Measurements from ENCODE around the gene PRRC1.

PRRC1 gene

GRCh38 chr5:127517480-127518318, at the start of gene PRRC1:
TSS of gene PRRC1 (plus strand) at chr5:127517640. CDS start at chr5:127523480, 5,840 bp downstream.
- DNase-seq = peak; percentile 17 to 82 (median 72)

GRCh38 chr5:127471211-127471610, 46.2 kb upstream of the PRRC1 start:
- DNase-seq = no peak

- no peak for DNase-seq
These were observed 44.7 kb upstream of the PRRC1 start for GRCh38 chr5:127472700-127473099.

DNA sequence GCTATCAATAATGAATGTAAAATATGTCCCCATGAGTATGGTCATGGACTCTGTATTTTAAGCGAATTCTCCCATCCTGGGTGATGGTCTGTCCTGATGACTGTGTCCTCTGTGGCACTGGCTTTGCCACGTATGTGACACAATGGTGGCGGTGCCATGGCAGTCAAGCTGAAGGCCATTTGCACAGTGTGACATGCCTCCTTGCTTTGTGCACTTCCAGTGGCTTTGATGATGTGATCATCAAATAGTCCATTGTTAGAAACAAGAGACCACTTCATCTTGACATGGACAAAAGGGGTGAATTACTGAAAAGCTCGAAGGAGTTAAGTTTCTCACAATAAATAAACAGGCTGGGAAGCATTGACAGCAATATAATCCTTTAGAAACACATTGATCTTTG, 31.0 kb upstream of the PRRC1 start:
- peak in 13 of 58 donors; percentile 1 to 27 (median 9) for DNase-seq

GRCh38 chr5:127492854-127493738, 24.3 kb upstream of the PRRC1 start:
- peak in 1 of 58 donors; percentile 19 for DNase-seq

DNA sequence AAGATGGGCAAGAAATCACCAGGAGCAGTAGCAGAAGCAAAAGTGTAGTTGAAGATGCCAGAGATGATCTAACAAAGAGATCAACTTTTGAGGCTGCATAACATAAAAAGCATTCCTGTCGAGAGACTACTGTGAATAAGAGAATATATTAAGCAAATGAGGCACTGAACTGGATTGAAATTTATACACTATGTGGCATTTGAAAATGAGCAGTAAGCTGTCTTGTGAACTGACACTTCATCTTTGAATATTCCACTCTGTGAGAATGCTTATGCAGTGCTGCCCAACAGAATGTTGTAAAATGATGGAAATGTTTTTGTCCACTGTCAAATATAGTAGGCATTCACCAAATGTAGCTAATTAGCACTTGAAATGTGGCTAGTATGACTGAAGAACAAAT, 18.9 kb upstream of the PRRC1 start:
- no peak for DNase-seq

- DNase-seq = no peak
These were observed 11.5 kb upstream of the PRRC1 start for GRCh38 chr5:127505905-127506304.

DNA sequence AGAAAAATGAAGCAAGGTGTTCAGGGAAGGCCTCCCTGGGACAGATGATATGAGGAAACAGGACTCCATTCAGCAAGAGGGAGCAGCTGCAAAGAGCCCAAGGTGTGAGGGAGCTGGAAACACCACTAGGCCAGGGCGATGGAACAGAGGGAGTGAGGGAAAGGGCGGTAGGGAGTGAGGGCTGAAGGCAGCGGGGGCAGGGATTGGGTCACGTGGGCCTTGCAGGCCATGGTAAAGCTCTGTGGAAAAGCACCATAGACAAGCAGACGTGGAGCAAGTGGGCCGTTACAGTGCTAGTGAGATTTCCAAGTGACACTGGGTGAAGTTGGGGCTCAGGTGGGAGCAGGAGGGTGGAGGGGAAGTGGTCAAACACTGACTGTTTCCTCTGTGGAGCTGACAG, 10.8 kb upstream of the PRRC1 start:
- DNase-seq = no peak

DNA sequence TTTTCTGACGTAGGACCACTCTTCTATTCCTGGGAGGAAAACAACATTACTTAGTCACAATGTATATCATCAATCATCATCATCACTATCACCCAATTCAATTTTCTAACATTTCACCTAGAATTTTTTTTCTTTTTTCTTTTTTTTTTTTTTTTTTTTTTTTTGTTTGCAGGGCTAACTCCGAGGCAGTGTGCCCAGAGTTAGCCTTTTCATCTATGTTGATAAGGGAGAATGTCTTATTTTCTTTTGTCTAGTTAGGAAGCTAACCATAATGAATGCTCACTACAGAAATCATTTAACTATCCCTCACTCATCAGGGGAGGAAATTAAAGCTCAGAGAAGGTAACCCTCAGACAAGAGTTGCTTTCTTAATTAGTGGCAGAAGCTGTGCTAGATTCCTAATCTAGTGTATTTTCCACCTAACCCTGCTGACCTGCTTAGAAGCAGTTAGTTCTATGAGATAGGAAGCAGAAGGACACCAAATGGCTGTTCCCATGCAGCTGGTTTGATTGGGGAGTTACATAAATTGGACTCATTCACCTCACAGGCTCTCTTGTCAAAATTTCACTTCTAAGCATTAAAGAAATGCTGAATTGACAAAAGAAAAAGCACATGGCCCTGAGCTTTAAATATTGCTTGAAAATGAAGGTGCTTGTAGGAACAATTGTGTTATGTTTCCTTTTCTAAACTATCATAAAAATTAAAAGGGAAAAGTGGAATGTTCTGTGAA, 8.6 kb upstream of the PRRC1 start:
- no peak for DNase-seq

DNA sequence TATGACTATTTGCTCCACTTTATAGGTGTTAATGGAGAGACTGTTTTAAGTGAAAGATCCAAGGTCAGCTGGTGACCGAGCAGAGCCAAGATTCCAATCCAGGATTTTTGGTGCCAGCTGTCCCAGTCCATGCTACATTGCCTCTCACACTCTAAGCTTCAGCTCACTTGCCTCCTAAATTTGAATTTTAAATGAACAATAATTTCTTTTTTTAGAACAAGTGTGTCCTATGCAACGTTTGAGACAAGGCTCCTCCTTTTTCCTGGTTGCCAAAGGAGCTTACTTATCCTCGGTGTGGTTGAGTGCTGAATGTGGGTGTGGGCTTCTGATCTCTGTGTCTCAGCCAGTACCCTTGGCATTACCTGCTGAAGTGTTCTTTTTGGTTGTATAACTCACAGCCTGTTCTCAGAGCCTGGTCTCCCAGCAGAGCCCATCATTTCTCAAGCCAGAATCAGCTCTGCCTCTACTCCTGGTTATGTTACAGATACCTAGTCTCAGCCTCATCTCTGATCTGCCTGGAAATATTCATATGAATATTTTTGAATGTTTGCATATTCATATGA, 4.0 kb upstream of the PRRC1 start:
- no peak for DNase-seq

GRCh38 chr5:127514816-127515215, 2.6 kb upstream of the PRRC1 start:
- DNase-seq = no peak

DNA sequence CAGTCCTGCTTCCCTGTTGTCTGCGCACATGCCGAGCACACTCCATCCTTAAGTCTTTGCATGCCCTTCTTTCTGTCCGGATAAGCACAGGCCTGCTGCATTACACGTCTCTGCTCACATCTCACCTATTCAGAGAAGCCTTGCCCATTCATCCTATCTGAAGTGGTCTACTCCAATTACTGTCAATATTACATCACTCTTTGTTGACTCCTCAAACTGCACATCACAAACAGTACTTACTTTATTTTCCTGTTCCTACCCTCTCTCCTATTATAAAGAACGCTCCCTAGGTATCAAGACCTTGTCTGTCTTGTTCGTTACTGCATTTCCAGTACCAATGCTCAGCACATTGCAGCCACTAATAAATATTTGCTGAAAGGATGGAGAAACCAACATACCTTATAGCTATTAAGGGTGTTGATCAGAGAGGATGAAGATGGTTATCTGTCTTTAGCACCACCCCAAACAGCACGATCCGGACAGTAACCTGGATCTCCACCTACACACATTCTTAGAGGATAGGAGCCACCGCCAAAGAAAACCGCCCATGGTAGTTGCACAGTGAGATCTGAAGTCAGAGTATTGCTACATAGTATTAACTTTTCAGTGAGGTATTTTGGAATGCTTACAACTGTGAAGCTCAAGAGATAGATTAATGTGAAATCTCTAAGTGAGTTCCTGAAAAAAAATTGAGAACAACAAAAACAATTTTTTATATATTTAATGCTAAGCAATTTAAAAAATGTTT, 1.6 kb upstream of the PRRC1 start:
- DNase-seq = no peak

- DNase-seq = peak in 3 of 58 donors; percentile 44 to 59 (median 47)
These were observed 345 bp upstream of the PRRC1 start for GRCh38 chr5:127517110-127517479.

DNA sequence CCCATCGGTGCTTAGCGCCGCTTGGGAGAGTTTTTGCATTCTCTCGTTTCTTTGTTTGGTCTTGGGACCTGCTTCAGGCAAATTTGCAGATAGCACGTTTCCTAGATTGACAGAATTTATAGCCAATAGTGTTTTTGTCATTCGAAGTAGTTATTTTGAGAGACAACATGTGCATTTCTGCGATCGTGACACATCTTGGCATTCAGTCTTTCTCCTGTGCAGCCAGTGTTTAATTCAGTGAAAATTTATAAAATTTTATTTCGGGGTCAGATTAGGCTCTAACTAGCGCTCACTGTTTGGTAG, 830 bp downstream of the PRRC1 start:
- peak in 1 of 58 donors; percentile 60 for DNase-seq

DNA sequence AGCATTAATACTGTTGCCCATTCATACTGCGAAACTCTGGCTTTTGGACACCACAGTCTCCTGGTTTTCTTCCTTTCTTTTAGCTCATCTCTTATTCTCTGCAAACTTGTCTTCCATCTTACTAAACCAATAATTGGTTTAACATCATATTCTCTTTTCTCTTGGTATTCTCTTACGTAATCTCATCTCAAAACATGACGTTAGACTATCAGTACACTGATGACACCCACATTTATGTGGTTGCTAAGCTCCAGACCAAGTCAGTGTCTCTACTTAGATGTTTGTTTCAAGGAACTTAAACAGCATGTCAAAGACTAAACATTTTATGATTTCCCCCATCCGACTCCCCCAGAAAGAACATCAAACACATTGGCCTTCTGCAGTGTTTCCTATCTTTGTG, 2.1 kb downstream of the PRRC1 start:
- DNase-seq = no peak

DNA sequence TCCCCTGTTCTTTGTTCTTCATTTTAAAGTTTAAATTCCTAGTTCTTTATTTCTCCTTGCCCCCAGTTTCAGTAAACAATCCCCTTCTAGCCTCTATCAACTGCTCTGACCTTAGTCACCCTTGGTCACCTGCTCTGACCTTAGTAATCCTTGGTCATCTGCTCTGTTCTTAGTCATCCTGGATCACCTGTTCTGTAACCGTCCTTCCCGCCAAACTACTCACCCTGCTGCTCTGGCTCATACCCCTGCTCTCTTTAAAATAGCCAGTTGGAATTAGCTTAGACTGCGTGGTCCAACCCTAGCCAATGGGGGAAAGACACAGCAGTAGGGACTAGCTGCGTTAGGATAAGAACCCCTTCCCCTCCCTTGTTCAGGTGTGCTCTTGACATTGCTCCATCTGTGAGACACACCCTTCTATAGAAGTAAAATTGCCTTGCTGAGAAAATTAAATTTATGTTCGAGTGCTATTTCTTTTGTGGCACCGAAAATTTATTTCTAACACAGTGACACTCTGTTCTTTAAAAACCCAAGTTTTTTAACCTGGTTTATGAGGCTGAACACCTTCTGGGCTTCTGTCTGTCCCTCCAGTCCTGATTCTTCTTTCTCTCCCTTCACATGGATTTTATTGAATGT, 3.8 kb downstream of the PRRC1 start:
- no peak for DNase-seq

- DNase-seq = no peak
These were observed 7.7 kb downstream of the PRRC1 start for GRCh38 chr5:127525181-127525580.

DNA sequence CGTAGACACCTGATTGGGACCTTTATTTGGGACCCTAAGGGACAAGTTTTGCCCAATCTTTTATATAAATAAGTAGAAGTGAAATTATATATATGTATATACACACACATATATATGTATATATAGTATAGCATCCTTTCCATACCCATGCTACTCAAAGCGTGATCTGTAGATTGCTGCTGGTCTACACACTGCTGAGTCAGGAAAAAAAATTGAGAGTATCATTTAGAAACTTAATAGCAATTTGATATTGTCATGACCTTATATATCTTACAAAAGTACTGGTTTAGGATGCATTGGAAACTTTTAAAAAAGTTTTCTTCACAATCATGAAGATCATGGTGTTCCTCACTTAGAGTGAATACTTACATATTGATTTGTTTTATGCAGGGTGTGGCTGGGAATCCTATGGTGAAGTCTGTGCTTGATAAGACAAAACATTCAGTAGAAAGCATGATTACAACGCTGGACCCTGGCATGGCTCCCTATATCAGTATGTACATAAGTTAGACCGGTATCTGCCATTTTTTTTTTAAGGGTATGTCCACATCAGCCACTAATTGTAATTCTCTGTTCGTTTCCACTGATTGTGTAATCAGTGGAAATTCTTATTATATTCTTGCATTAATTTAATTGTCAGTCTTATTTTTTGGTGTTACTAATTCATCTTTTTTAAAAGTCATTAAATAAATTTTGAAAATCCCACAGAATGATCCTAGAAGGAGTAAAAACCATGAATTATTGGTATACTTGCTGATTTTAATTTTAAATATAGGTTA, 12.7 kb downstream of the PRRC1 start:
- no peak for DNase-seq

- DNase-seq = no peak
These were observed 19.2 kb downstream of the PRRC1 start for GRCh38 chr5:127536687-127537086.

Measured in anterior cingulate cortex (tissue), 58 donors.